ENCODE data around the gene SCN11A. TPM values are rescaled to one million over a fixed set of nuclear protein-coding genes. Genes with fewer than 3 reads are reported as not detected.

The SCN11A gene
- total RNA-seq, 1 experiment from 2014 or later, result 0.05 TPM

DNA sequence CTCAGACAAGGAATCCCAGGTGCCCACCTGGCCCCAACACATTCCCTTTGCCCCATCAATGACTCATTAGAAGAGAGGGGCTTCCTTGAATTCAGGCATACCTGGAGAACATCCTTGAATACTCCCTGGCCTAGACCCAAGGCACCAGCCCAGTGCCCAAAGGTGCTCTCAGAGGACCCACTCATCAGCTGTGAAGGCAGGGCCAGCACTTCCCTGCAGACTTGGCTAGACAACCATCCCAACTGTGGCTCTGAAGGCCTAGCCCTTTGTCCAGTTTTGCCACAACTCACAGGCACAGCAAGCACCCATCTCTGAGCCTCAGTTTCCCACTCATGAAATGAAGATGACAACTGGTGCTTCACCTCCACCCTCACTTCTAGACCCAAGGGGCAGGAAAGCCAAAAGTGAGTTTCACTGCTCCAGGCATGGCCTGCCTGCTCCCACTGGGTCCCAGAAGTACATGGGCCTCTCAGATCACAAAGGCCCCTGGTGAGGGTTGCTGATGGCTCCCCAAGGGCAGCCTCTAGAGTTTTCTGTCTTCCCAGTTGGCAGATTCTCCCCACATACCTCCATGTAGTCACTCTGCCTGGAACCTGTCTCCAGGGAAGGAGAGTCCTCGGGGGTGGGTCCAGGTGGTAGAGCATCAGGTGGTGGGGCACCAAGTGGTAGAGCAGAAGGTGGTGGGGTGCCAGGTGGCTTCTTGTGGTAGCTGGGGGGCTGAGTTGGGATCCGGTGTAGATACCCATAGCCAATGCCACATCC lies 48.2 kb upstream of the SCN11A start:
- Histone ChIP-seq H2AFZ (ENCODE audit: low read depth, low read length, poor library complexity, severe bottlenecking) (no peak overlapping the region), H3K27ac (ENCODE audit: low read depth, low read length) (no peak overlapping the region), H3K79me2 (ENCODE audit: insufficient read depth, low read length) (peaks cover 5% of the 10 kb centered on the region; the same call in 1 of the 2 replicates), H3K4me3 (replicated peaks in 1 of 2; ENCODE audit: low read depth in 1 of 2, low read length in 2 of 2) (no peak overlapping the region), H3K36me3 (ENCODE audit: control insufficient read depth in 1 of 2, insufficient read depth in 2 of 2, low read length in 2 of 2) (peaks cover 6 to 20% of the 10 kb centered on the region in 2 experiments; a peak in 3 of 4 replicates), H3K4me2 (ENCODE audit: low read length) (no peak overlapping the region), H3K27me3 (ENCODE audit: insufficient read depth, low read length) (no peaks in the 10 kb centered on the region), H3K4me1 (ENCODE audit: control insufficient read depth in 1 of 2, insufficient read depth in 2 of 2, low read length in 2 of 2) (no peaks in the 10 kb centered on the region), H4K20me1 (ENCODE audit: insufficient read depth) (no peaks in the 10 kb centered on the region), H3K9me2 (ENCODE audit: insufficient read depth) (no peaks in the 10 kb centered on the region), H3K9me3 (ENCODE audit: control insufficient read depth in 1 of 2, insufficient read depth in 1 of 2, low read depth in 1 of 2, low read length in 2 of 2) (no peaks in the 10 kb centered on the region), H3K9ac (ENCODE audit: low read length) (no peak overlapping the region)
- ChIA-PET POLR2A (no interaction called here), RAD21 (ENCODE audit: low non-redundant PET in 1 of 2, low total read pairs in 2 of 2, uncharacterized antibody in 2 of 2, unreplicated experiment in 2 of 2) (no interaction called here), CTCF (no interaction called here)
- intact Hi-C loops (cut with micrococcal nuclease), result loop anchor here (2.0 to 5.0 kb wide), 2 partner anchors 82 to 279 kb away; no protein-coding TSS in a partner anchor
- no peak for DNase-seq (ENCODE audit: low read depth, low spot score)
- no TSS peak for BruUV-seq (replicated peaks)
- no peak for ATAC-seq
- no peak for TF ChIP-seq EGR1 (IDR thresholded peaks at IDR 0.05; ENCODE audit: low read depth)
- no peak for TF ChIP-seq CEBPB (IDR thresholded peaks at IDR 0.05; ENCODE audit: low read depth)
- TF ChIP-seq SRF (IDR thresholded peaks at IDR 0.05; ENCODE audit: low read depth), result no peak
- TF ChIP-seq RAD21 (IDR thresholded peaks at IDR 0.05; ENCODE audit: low read depth), result no peak
- no peak for TF ChIP-seq JUND (IDR thresholded peaks at IDR 0.05)
- no peak for TF ChIP-seq SP1 (IDR thresholded peaks at IDR 0.05; ENCODE audit: low read depth)
- TF ChIP-seq POLR2AphosphoS5 (IDR thresholded peaks at IDR 0.05; ENCODE audit: low read depth, low read length), result no peak
- TF ChIP-seq SIN3A (IDR thresholded peaks at IDR 0.05; ENCODE audit: low read depth), result no peak
- no peak for TF ChIP-seq FOSL1 (IDR thresholded peaks at IDR 0.05; ENCODE audit: low read depth)
- no peak for TF ChIP-seq CBX3 (IDR thresholded peaks at IDR 0.05; ENCODE audit: low read depth)
- TF ChIP-seq, protein P1, sequence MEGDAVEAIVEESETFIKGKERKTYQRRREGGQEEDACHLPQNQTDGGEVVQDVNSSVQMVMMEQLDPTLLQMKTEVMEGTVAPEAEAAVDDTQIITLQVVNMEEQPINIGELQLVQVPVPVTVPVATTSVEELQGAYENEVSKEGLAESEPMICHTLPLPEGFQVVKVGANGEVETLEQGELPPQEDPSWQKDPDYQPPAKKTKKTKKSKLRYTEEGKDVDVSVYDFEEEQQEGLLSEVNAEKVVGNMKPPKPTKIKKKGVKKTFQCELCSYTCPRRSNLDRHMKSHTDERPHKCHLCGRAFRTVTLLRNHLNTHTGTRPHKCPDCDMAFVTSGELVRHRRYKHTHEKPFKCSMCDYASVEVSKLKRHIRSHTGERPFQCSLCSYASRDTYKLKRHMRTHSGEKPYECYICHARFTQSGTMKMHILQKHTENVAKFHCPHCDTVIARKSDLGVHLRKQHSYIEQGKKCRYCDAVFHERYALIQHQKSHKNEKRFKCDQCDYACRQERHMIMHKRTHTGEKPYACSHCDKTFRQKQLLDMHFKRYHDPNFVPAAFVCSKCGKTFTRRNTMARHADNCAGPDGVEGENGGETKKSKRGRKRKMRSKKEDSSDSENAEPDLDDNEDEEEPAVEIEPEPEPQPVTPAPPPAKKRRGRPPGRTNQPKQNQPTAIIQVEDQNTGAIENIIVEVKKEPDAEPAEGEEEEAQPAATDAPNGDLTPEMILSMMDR (IDR thresholded peaks at IDR 0.05 in 2 of 3, conservative IDR thresholded peaks at IDR 0.05 in 1 of 3; ENCODE audit: borderline replicate concordance in 1 of 3, insufficient read depth in 1 of 3, low read depth in 2 of 3, low read length in 2 of 3), result no peak
- TF ChIP-seq TCF7L2 (IDR thresholded peaks at IDR 0.05; ENCODE audit: borderline replicate concordance, extremely low read depth, insufficient read depth, insufficient read length), result no peak
- no peak for TF ChIP-seq ELF1 (IDR thresholded peaks at IDR 0.05; ENCODE audit: borderline replicate concordance, low read depth)
- TF ChIP-seq, protein P2, sequence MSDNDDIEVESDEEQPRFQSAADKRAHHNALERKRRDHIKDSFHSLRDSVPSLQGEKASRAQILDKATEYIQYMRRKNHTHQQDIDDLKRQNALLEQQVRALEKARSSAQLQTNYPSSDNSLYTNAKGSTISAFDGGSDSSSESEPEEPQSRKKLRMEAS (IDR thresholded peaks at IDR 0.05), result no peak
- TF ChIP-seq, protein P3, sequence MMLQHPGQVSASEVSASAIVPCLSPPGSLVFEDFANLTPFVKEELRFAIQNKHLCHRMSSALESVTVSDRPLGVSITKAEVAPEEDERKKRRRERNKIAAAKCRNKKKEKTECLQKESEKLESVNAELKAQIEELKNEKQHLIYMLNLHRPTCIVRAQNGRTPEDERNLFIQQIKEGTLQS (IDR thresholded peaks at IDR 0.05), result no peak
- no peak for TF ChIP-seq ZFX (IDR thresholded peaks at IDR 0.05)
- TF ChIP-seq EZH2phosphoT487 (IDR thresholded peaks at IDR 0.05; ENCODE audit: borderline replicate concordance), result no peak
